ENCODE measurements around the gene KCNK4. TPM values are rescaled to one million over a fixed set of nuclear protein-coding genes. Genes with fewer than 3 reads are reported as not detected.

Gene KCNK4
- total RNA-seq, 1 donor from 2014 or later: not detected

DNA sequence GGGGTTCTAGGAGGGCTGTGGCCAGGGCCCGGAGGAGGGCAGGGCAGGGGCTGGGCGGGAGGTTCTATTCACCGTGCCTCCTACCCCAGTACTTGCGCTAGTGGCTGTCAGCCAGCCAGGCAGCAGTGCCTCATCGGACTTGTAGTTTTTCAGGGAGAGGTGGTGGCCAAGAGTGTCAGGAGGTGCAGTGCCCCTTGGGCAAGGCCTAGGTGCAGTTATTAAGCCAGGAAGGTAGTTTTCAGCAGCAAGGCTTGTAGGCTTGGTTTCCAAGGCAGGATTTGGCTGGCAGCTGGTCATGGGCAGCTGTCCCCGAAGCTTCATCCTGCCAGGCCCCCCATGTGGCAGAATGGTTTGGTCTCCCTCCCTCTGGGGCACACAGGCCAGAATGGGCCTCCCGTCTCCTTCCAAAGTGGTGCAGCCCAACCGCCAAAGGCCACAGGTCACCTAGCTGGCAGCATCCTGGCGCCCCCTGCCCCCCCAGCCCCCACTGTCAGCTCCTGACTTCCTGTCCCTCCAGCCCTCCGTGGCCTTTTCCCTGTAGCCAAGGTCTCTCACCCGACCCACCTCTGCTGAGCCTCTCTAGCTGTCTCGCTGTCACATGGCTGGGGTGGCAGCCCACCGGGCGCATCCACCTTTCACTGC, 57.4 kb downstream of the KCNK4 start:
- H3K27me3 Mint-ChIP-seq (ENCODE audit: insufficient read depth, low read depth): peaks cover 4% of the 10 kb centered on the region
- H3K4me3 Mint-ChIP-seq: no peak overlapping the region
- DNase-seq (ENCODE audit: low spot score): peak; percentile 40
- Histone ChIP-seq H3K36me3 (no peaks in the 10 kb centered on the region), H3K9ac (no peak overlapping the region), H3K79me2 (ENCODE audit: low read depth) (no peaks in the 10 kb centered on the region), H3K4me1 (peaks cover 7% of the 10 kb centered on the region), H3K27ac (no peak overlapping the region), H3K9me3 (ENCODE audit: low read depth) (no peaks in the 10 kb centered on the region), H3K27me3 (no peaks in the 10 kb centered on the region), H3F3A (ENCODE audit: low read depth) (peaks cover 3% of the 10 kb centered on the region), H4K20me1 (ENCODE audit: low read depth) (no peaks in the 10 kb centered on the region), H2AFZ (replicated peaks) (no peak overlapping the region), H3K4me2 (no peak overlapping the region), H3K4me3 (no peak overlapping the region)
- H3K27ac Mint-ChIP-seq: no peak overlapping the region
- no peaks in the 10 kb centered on the region for H3K9me3 Mint-ChIP-seq
- H3K4me1 Mint-ChIP-seq: peaks cover 25% of the 10 kb centered on the region
- TF ChIP-seq EZH2 (IDR thresholded peaks at IDR 0.05) (no peak), EZH2phosphoT487 (IDR thresholded peaks at IDR 0.05) (no peak)
- TF ChIP-seq, protein P1, sequence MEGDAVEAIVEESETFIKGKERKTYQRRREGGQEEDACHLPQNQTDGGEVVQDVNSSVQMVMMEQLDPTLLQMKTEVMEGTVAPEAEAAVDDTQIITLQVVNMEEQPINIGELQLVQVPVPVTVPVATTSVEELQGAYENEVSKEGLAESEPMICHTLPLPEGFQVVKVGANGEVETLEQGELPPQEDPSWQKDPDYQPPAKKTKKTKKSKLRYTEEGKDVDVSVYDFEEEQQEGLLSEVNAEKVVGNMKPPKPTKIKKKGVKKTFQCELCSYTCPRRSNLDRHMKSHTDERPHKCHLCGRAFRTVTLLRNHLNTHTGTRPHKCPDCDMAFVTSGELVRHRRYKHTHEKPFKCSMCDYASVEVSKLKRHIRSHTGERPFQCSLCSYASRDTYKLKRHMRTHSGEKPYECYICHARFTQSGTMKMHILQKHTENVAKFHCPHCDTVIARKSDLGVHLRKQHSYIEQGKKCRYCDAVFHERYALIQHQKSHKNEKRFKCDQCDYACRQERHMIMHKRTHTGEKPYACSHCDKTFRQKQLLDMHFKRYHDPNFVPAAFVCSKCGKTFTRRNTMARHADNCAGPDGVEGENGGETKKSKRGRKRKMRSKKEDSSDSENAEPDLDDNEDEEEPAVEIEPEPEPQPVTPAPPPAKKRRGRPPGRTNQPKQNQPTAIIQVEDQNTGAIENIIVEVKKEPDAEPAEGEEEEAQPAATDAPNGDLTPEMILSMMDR (IDR thresholded peaks at IDR 0.05): no peak
- no peaks in the 10 kb centered on the region for H3K36me3 Mint-ChIP-seq

DNA sequence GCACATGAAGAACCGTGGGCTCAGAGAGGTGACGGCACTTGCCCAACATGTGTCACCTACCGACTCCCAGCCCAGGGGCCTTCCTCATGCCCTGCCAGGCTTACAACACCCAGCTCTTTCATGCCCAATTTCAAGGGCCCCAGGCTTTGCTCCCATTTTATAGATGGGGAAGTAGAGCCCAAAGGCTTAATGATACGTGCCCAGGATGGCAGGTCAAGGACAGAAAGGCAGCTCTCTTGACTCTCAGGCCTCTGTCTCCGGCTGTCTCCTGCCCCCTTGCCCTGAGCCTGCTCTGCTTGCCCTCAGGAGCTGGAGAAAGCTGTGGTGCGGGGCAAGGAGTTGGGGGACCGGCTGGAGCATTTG, 57.9 kb downstream of the KCNK4 start:
- H3K4me1 Mint-ChIP-seq: peaks cover 25% of the 10 kb centered on the region
- no peak overlapping the region for H3K4me3 Mint-ChIP-seq
- peaks cover 4% of the 10 kb centered on the region for H3K27me3 Mint-ChIP-seq (ENCODE audit: insufficient read depth, low read depth)
- Histone ChIP-seq H3K9me3 (ENCODE audit: low read depth) (no peaks in the 10 kb centered on the region), H3K79me2 (ENCODE audit: low read depth) (no peaks in the 10 kb centered on the region), H3K9ac (no peak overlapping the region), H3K36me3 (no peaks in the 10 kb centered on the region), H4K20me1 (ENCODE audit: low read depth) (no peaks in the 10 kb centered on the region), H3K4me2 (no peak overlapping the region), H3K4me3 (no peak overlapping the region), H2AFZ (replicated peaks) (no peak overlapping the region), H3F3A (ENCODE audit: low read depth) (peaks cover 3% of the 10 kb centered on the region), H3K27ac (no peak overlapping the region), H3K4me1 (peaks cover 7% of the 10 kb centered on the region), H3K27me3 (no peaks in the 10 kb centered on the region)
- DNase-seq (ENCODE audit: low spot score): no peak
- TF ChIP-seq EZH2phosphoT487 (IDR thresholded peaks at IDR 0.05) (no peak), EZH2 (IDR thresholded peaks at IDR 0.05) (no peak)
- TF ChIP-seq, protein P1 (IDR thresholded peaks at IDR 0.05): no peak
- H3K9me3 Mint-ChIP-seq: no peaks in the 10 kb centered on the region
- H3K27ac Mint-ChIP-seq: no peak overlapping the region
- H3K36me3 Mint-ChIP-seq: no peaks in the 10 kb centered on the region

DNA sequence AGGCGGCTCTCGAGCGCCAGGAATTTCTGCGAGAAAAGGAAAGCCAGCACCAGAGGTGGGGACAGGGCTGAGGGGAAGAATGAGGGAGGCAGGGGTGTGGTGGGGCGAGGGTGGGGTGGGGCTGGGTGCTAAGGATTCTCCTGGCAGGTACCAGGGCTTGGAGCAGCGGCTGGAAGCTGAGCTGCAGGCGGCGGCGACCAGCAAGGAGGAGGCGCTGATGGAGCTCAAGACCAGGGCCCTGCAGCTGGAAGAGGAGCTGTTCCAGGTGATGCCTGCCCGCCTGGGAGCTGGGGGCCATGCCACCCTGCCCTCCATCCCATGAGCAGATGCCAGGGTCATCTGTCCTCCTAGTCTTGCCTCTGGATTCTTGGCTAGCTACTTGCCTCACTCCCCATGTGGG, 58.3 kb downstream of the KCNK4 start:
- Mint-ChIP-seq H3K4me3 (no peak overlapping the region), H3K36me3 (no peaks in the 10 kb centered on the region), H3K27me3 (ENCODE audit: insufficient read depth, low read depth) (peaks cover 4% of the 10 kb centered on the region), H3K27ac (no peak overlapping the region), H3K4me1 (peaks cover 25% of the 10 kb centered on the region), H3K9me3 (no peaks in the 10 kb centered on the region)
- H3K4me2 ChIP-seq: no peak overlapping the region
- no peak overlapping the region for H3K27ac ChIP-seq
- no peak for TF ChIP-seq EZH2phosphoT487 (IDR thresholded peaks at IDR 0.05)
- TF ChIP-seq, protein P1 (IDR thresholded peaks at IDR 0.05): no peak
- no peak for TF ChIP-seq EZH2 (IDR thresholded peaks at IDR 0.05)
- peaks cover 3% of the 10 kb centered on the region for H3F3A ChIP-seq (ENCODE audit: low read depth)
- H3K9ac ChIP-seq: no peak overlapping the region
- H3K4me3 ChIP-seq: no peak overlapping the region
- peaks cover 7% of the 10 kb centered on the region for H3K4me1 ChIP-seq
- H3K79me2 ChIP-seq (ENCODE audit: low read depth): no peaks in the 10 kb centered on the region
- no peak for DNase-seq (ENCODE audit: low spot score)
- no peaks in the 10 kb centered on the region for H4K20me1 ChIP-seq (ENCODE audit: low read depth)
- no peaks in the 10 kb centered on the region for H3K36me3 ChIP-seq
- no peaks in the 10 kb centered on the region for H3K9me3 ChIP-seq (ENCODE audit: low read depth)
- no peak overlapping the region for H2AFZ ChIP-seq (replicated peaks)
- H3K27me3 ChIP-seq: no peaks in the 10 kb centered on the region

Small RNA genes lying within 50 kb of the gene (microRNA-seq; reads per million reads assigned to microRNA genes)
- not detected for gene MIR7155

Small RNA genes lying within 50 kb of the gene (small RNA-seq; reads per million reads assigned to genes)
- not detected for gene MIR7155
- gene RF00019: not detected

Other genes starting within 250 kb of the KCNK4 start
- 11.9 and 27.8 TPM in 2 replicates for gene MACROD1, start 125.2 kb upstream of the KCNK4 start, total RNA-seq (ENCODE audit: low replicate concordance)
- gene STIP1, start 105.1 kb upstream of the KCNK4 start, total RNA-seq (ENCODE audit: low replicate concordance): 252 and 254 TPM in 2 replicates
- 0.31 TPM in 1 of 2 replicates, not detected in the other for gene FERMT3, start 84.6 kb upstream of the KCNK4 start, total RNA-seq (ENCODE audit: low replicate concordance)
- 17.5 and 63.4 TPM in 2 replicates for gene TRPT1, start 65.1 kb upstream of the KCNK4 start, total RNA-seq (ENCODE audit: low replicate concordance)
- 23.5 and 28.8 TPM in 2 replicates for gene NUDT22, start 65.0 kb upstream of the KCNK4 start, total RNA-seq (ENCODE audit: low replicate concordance)
- gene DNAJC4, start 60.8 kb upstream of the KCNK4 start, total RNA-seq (ENCODE audit: low replicate concordance): 3.9 and 18.1 TPM in 2 replicates
- 2.3 and 6.8 TPM in 2 replicates for gene VEGFB, start 56.7 kb upstream of the KCNK4 start, total RNA-seq (ENCODE audit: low replicate concordance)
- 5.3 and 25.1 TPM in 2 replicates for gene FKBP2, start 50.2 kb upstream of the KCNK4 start, total RNA-seq (ENCODE audit: low replicate concordance)
- gene PPP1R14B, start 44.4 kb upstream of the KCNK4 start, total RNA-seq (ENCODE audit: low replicate concordance): 107 and 167 TPM in 2 replicates
- gene PLCB3, start 39.8 kb upstream of the KCNK4 start, total RNA-seq (ENCODE audit: low replicate concordance): 15.6 and 43.4 TPM in 2 replicates
- 19.0 and 49.6 TPM in 2 replicates for gene BAD, start 6.6 kb upstream of the KCNK4 start, total RNA-seq (ENCODE audit: low replicate concordance)
- gene GPR137, start 5.5 kb upstream of the KCNK4 start, total RNA-seq (ENCODE audit: low replicate concordance): 4.9 and 30.8 TPM in 2 replicates
- 0.22 TPM in 1 of 2 replicates, not detected in the other for gene CATSPERZ, start 9.1 kb downstream of the KCNK4 start, total RNA-seq (ENCODE audit: low replicate concordance)
- gene ESRRA, start 14.2 kb downstream of the KCNK4 start, total RNA-seq (ENCODE audit: low replicate concordance): 5.5 and 22.0 TPM in 2 replicates
- gene TRMT112, start 26.3 kb downstream of the KCNK4 start, total RNA-seq (ENCODE audit: low replicate concordance): 257 and 284 TPM in 2 replicates
- gene PRDX5, start 26.8 kb downstream of the KCNK4 start, total RNA-seq (ENCODE audit: low replicate concordance): 111 and 182 TPM in 2 replicates
- gene CCDC88B, start 48.9 kb downstream of the KCNK4 start, total RNA-seq (ENCODE audit: low replicate concordance): 0.62 and 9.0 TPM in 2 replicates
- gene RPS6KA4, start 67.9 kb downstream of the KCNK4 start, total RNA-seq (ENCODE audit: low replicate concordance): 12.7 and 16.9 TPM in 2 replicates

Data from neural progenitor cell (in vitro differentiated cells).